ENCODE measurements around the gene GPR22.

- TF ChIP-seq CTCF (IDR thresholded peaks at IDR 0.05) (no peak), POLR2A (IDR thresholded peaks at IDR 0.05) (no peak), POLR2AphosphoS5 (IDR thresholded peaks at IDR 0.05) (no peak)
These were observed 23.0 kb downstream of the GPR22 start for GRCh38 chr7:107492875-107493274.

Measured in upper lobe of left lung (tissue), 4 donors.